ENCODE measurements around the gene SLC6A18.
A peak's percentile ranks its signal among the peaks of the same experiment; 100 is the strongest.

SLC6A18 gene

DNA sequence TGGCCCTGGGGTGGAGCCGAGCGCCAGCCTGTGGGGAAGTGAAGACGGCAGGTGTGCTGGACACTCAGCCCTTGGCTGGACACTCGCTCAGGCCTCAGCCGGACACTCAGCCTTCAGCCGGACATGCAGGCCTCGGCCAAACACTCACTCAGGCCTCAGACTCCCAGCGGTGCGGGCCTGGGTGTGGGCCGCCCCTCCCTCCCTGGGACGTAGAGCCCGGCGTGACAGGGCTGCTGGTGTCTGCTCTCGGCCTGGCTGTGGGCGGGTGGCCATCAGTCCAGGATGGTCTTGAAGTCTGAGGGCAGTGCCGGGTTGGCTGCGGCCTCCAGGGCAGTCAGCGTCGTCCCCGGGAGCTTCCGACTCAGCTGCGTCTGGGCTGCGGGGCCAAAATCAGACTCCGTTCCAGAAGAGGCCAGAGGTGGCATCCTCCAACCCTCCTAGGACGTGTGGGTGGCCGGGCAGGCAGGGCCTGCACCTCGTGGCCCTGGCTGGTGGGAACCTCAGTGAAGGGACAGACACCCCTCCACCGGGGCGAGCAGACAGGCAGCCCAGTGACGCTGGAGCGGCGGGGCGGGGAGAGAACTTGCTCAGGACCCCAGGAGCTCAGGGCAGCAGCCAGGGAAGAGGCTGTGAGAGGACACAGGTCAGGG, 28.4 kb downstream of the SLC6A18 start:
- Histone ChIP-seq H3K27me3 (replicated peaks; ENCODE audit: control insufficient read depth, insufficient read depth, low read length) (peaks cover 14% of the 10 kb centered on the region), H3K9me3 (ENCODE audit: control insufficient read depth, low read length) (no peaks in the 10 kb centered on the region), H3K4me1 (ENCODE audit: control insufficient read depth, insufficient read depth, low read length) (no peaks in the 10 kb centered on the region), H3K9ac (ENCODE audit: low read length) (no peak overlapping the region), H3K4me3 (ENCODE audit: low read length) (no peak overlapping the region), H3K36me3 (ENCODE audit: control insufficient read depth, insufficient read depth, low read length, severe bottlenecking) (no peaks in the 10 kb centered on the region)
- DNase-seq (ENCODE audit: low read depth) = no peak

DNA sequence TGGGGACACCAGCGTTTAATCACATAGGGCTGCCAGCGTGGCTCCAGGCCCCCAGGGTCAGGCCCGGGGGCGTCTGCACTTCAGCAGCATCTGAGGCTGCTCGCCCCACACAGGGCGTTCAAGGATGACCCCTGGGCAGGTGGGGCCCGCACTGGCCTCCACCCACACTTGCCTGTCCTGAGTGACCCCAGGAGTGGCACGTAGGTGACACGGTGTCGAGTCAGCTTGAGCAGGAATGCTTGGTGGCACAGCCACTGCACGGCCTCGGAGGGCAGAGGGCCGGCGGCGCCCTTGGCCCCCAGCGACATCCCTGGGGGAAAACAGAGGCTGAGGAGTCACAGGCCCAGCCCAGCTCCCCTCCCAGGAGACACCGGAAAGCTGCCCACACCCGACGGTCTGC, 29.0 kb downstream of the SLC6A18 start:
- DNase-seq (ENCODE audit: low read depth) = no peak
- Histone ChIP-seq H3K4me1 (ENCODE audit: control insufficient read depth, insufficient read depth, low read length) (no peaks in the 10 kb centered on the region), H3K4me3 (ENCODE audit: low read length) (no peak overlapping the region), H3K9ac (ENCODE audit: low read length) (no peak overlapping the region), H3K36me3 (ENCODE audit: control insufficient read depth, insufficient read depth, low read length, severe bottlenecking) (no peaks in the 10 kb centered on the region), H3K9me3 (ENCODE audit: control insufficient read depth, low read length) (no peaks in the 10 kb centered on the region), H3K27me3 (replicated peaks; ENCODE audit: control insufficient read depth, insufficient read depth, low read length) (peaks cover 14% of the 10 kb centered on the region)

DNA sequence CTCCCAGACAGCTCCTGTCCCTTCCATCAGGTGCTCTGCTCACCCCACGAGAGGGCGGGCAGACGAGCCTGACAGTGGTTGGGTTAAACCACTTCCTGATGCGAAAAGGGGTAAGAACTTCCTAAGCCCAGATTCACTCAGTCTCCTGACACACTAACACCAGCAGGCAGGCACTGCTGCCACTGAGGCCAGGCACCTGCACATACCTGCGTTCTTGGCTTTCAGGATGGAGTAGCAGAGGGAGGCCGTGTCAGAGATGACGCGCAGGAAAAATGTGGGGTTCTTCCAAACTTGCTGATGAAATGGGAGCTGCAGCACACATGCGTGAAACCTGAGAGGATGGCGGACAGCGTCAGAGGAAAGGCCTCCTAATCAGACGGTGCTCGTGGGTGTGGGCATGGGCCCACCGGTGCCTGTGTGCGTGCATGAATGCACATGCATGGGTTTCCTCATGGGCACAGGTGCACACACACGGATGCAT, 29.9 kb downstream of the SLC6A18 start:
- Histone ChIP-seq H3K27me3 (replicated peaks; ENCODE audit: control insufficient read depth, insufficient read depth, low read length) (peaks cover 14% of the 10 kb centered on the region), H3K36me3 (ENCODE audit: control insufficient read depth, insufficient read depth, low read length, severe bottlenecking) (no peaks in the 10 kb centered on the region), H3K4me3 (ENCODE audit: low read length) (no peak overlapping the region), H3K9me3 (ENCODE audit: control insufficient read depth, low read length) (no peaks in the 10 kb centered on the region), H3K4me1 (ENCODE audit: control insufficient read depth, insufficient read depth, low read length) (no peaks in the 10 kb centered on the region), H3K9ac (ENCODE audit: low read length) (no peak overlapping the region)
- no peak for DNase-seq (ENCODE audit: low read depth)

- DNase-seq (ENCODE audit: low read depth) = no peak
- H3K9me3 ChIP-seq (ENCODE audit: control insufficient read depth, low read length) = peaks cover 14% of the 10 kb centered on the region
- no peaks in the 10 kb centered on the region for H3K4me1 ChIP-seq (ENCODE audit: control insufficient read depth, insufficient read depth, low read length)
- H3K36me3 ChIP-seq (ENCODE audit: control insufficient read depth, insufficient read depth, low read length, severe bottlenecking) = no peaks in the 10 kb centered on the region
- peaks cover 8% of the 10 kb centered on the region for H3K27me3 ChIP-seq (replicated peaks; ENCODE audit: control insufficient read depth, insufficient read depth, low read length)
- H3K4me3 ChIP-seq (ENCODE audit: low read length) = no peak overlapping the region
- no peak overlapping the region for H3K9ac ChIP-seq (ENCODE audit: low read length)
These were observed 31.6 kb downstream of the SLC6A18 start for GRCh38 chr5:1256776-1257175.

DNA sequence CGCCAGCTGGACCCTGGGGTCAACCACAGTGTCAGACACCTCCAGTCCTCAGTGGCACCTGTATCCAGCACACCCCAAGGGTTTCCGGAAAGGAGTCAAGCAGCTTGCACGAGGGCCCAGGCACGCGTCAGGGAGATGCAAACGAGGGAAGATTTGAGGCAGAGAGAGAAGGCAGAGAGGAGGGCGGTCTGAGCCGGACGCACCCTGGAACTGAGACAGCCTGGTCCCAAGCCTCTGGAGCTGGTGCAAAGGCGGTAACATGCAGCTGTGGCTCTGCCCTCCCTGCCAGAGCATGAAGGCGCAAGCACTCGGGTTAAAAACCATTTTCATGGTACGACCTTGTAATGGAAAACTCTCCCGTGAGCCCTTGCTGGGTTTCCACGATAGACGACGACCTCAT, 32.2 kb downstream of the SLC6A18 start:
- no peak overlapping the region for H3K4me3 ChIP-seq (ENCODE audit: low read length)
- H3K9me3 ChIP-seq (ENCODE audit: control insufficient read depth, low read length) = peaks cover 20% of the 10 kb centered on the region
- no peaks in the 10 kb centered on the region for H3K4me1 ChIP-seq (ENCODE audit: control insufficient read depth, insufficient read depth, low read length)
- H3K9ac ChIP-seq (ENCODE audit: low read length) = no peak overlapping the region
- H3K36me3 ChIP-seq (ENCODE audit: control insufficient read depth, insufficient read depth, low read length, severe bottlenecking) = no peaks in the 10 kb centered on the region
- DNase-seq (ENCODE audit: low read depth) = no peak
- peaks cover 4% of the 10 kb centered on the region for H3K27me3 ChIP-seq (replicated peaks; ENCODE audit: control insufficient read depth, insufficient read depth, low read length)

DNA sequence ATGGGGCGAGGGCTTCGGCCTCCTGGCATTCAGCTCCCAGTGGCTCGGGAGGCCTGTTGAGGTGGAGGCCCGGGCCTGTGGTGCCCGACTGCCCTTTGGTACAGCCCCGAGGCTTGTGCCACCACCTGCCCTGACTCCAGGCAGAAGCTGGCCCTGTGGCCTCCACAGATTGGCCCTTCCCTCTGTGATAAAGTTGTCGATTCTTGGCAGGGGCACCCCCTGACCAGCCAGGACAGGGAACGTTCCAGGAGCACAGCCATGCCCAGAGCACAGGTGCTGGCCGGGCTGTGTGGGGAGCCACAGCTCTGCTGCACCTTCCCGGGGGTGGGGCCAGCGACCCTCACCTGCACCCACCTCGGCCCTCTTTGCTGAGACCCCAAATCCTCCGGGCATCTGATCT, 32.7 kb downstream of the SLC6A18 start:
- no peak for DNase-seq (ENCODE audit: low read depth)
- Histone ChIP-seq H3K36me3 (ENCODE audit: control insufficient read depth, insufficient read depth, low read length, severe bottlenecking) (no peaks in the 10 kb centered on the region), H3K9ac (ENCODE audit: low read length) (no peak overlapping the region), H3K27me3 (replicated peaks; ENCODE audit: control insufficient read depth, insufficient read depth, low read length) (peaks cover 4% of the 10 kb centered on the region), H3K4me1 (ENCODE audit: control insufficient read depth, insufficient read depth, low read length) (no peaks in the 10 kb centered on the region), H3K4me3 (ENCODE audit: low read length) (no peak overlapping the region), H3K9me3 (ENCODE audit: control insufficient read depth, low read length) (peaks cover 24% of the 10 kb centered on the region)

- Histone ChIP-seq H3K4me3 (ENCODE audit: low read length) (no peak overlapping the region), H3K36me3 (ENCODE audit: control insufficient read depth, insufficient read depth, low read length, severe bottlenecking) (no peaks in the 10 kb centered on the region), H3K4me1 (ENCODE audit: control insufficient read depth, insufficient read depth, low read length) (no peaks in the 10 kb centered on the region), H3K27me3 (replicated peaks; ENCODE audit: control insufficient read depth, insufficient read depth, low read length) (peaks cover 4% of the 10 kb centered on the region), H3K9ac (ENCODE audit: low read length) (no peak overlapping the region), H3K9me3 (ENCODE audit: control insufficient read depth, low read length) (peaks cover 35% of the 10 kb centered on the region)
- no peak for DNase-seq (ENCODE audit: low read depth)
These were observed 34.8 kb downstream of the SLC6A18 start for GRCh38 chr5:1259806-1260480.

- Histone ChIP-seq H3K4me1 (ENCODE audit: control insufficient read depth, insufficient read depth, low read length) (no peaks in the 10 kb centered on the region), H3K9ac (ENCODE audit: low read length) (no peak overlapping the region), H3K36me3 (ENCODE audit: control insufficient read depth, insufficient read depth, low read length, severe bottlenecking) (no peaks in the 10 kb centered on the region), H3K9me3 (ENCODE audit: control insufficient read depth, low read length) (peaks cover 35% of the 10 kb centered on the region), H3K27me3 (replicated peaks; ENCODE audit: control insufficient read depth, insufficient read depth, low read length) (no peaks in the 10 kb centered on the region), H3K4me3 (ENCODE audit: low read length) (no peak overlapping the region)
- no peak for DNase-seq (ENCODE audit: low read depth)
These were observed 36.5 kb downstream of the SLC6A18 start for GRCh38 chr5:1261643-1262042.

GRCh38 chr5:1262381-1262780, 37.2 kb downstream of the SLC6A18 start:
- H3K4me3 ChIP-seq (ENCODE audit: low read length) = no peak overlapping the region
- H3K36me3 ChIP-seq (ENCODE audit: control insufficient read depth, insufficient read depth, low read length, severe bottlenecking) = no peaks in the 10 kb centered on the region
- H3K9me3 ChIP-seq (ENCODE audit: control insufficient read depth, low read length) = peaks cover 35% of the 10 kb centered on the region
- peak; percentile 5 for DNase-seq (ENCODE audit: low read depth)
- H3K4me1 ChIP-seq (ENCODE audit: control insufficient read depth, insufficient read depth, low read length) = no peaks in the 10 kb centered on the region
- H3K27me3 ChIP-seq (replicated peaks; ENCODE audit: control insufficient read depth, insufficient read depth, low read length) = no peaks in the 10 kb centered on the region
- H3K9ac ChIP-seq (ENCODE audit: low read length) = no peak overlapping the region

DNA sequence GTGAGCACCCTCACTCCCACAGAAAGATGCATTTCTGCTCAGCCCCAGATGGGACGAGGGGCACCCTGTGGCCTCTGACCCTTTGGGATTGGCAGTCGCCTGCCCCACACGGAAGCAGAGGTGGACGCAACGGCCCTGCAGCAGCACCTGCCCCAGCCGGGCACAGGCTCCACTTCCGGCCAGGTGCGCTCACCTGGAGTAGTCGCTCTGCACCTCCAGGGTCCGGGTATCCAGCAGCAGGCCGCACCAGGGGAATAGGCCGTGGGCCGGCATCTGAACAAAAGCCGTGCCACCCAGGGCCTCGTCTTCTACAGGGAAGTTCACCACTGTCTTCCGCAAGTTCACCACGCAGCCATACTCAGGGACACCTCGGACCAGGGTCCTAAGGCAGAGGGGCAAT, 39.0 kb downstream of the SLC6A18 start:
- H3K4me3 ChIP-seq (ENCODE audit: low read length) = no peak overlapping the region
- no peak for DNase-seq (ENCODE audit: low read depth)
- no peak overlapping the region for H3K9ac ChIP-seq (ENCODE audit: low read length)
- peaks cover 35% of the 10 kb centered on the region for H3K9me3 ChIP-seq (ENCODE audit: control insufficient read depth, low read length)
- no peaks in the 10 kb centered on the region for H3K4me1 ChIP-seq (ENCODE audit: control insufficient read depth, insufficient read depth, low read length)
- no peaks in the 10 kb centered on the region for H3K27me3 ChIP-seq (replicated peaks; ENCODE audit: control insufficient read depth, insufficient read depth, low read length)
- H3K36me3 ChIP-seq (ENCODE audit: control insufficient read depth, insufficient read depth, low read length, severe bottlenecking) = no peaks in the 10 kb centered on the region

DNA sequence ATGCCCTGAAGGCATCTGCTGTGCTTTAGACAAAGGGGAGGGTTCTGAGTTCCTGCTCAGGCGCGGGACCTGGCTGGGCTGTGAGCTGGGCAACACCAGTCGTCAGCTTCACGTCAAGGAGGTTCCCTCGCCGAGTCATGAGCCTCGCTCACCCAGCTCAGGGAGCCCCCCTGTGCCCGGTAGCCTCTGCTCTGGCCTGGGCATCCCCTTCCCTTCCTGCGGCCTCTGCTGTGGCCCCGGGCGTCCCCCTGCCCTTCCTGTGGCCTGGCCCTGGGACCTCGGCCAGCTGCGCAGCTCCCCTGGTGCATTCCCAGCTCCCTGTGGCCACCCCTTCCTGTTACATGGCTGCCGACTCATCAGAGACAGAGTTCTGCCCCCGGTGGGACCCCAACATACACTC, 39.8 kb downstream of the SLC6A18 start:
- no peak for DNase-seq (ENCODE audit: low read depth)
- H3K4me1 ChIP-seq (ENCODE audit: control insufficient read depth, insufficient read depth, low read length) = no peaks in the 10 kb centered on the region
- no peak overlapping the region for H3K4me3 ChIP-seq (ENCODE audit: low read length)
- no peak overlapping the region for H3K9ac ChIP-seq (ENCODE audit: low read length)
- H3K27me3 ChIP-seq (replicated peaks; ENCODE audit: control insufficient read depth, insufficient read depth, low read length) = no peaks in the 10 kb centered on the region
- H3K36me3 ChIP-seq (ENCODE audit: control insufficient read depth, insufficient read depth, low read length, severe bottlenecking) = no peaks in the 10 kb centered on the region
- peaks cover 35% of the 10 kb centered on the region for H3K9me3 ChIP-seq (ENCODE audit: control insufficient read depth, low read length)

Measured in adipocyte (in vitro differentiated cells).